OCI-M2 (cell line): ENCODE measurements around the gene USP25.

Experiments
- DNase-seq: peaks from one replicate; lab custom pipeline; 2025; ENCODE audit not compliant: unreplicated experiment; lab: John Stamatoyannopoulos, UW

USP25 gene

DNA sequence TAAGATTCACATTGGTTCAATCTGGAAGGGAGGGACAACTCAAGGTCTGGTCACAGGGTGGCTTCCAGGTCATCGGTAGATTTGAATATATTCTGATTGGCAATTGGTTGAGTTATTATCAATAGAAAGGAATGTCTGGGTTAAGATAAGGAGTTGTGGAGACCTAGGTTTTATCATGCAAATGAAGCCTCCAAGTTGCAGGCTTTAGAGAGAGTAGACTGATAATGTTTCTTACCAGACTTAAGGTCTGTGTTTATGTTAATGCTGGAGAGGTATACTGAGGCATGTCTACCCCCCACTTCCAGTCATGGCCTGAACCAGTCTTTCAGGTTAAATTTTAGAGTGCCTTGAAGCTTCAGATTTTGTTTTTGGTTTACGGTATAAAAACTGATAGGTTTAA lies 29.7 kb downstream of the USP25 start:
- no peak for DNase-seq

DNA sequence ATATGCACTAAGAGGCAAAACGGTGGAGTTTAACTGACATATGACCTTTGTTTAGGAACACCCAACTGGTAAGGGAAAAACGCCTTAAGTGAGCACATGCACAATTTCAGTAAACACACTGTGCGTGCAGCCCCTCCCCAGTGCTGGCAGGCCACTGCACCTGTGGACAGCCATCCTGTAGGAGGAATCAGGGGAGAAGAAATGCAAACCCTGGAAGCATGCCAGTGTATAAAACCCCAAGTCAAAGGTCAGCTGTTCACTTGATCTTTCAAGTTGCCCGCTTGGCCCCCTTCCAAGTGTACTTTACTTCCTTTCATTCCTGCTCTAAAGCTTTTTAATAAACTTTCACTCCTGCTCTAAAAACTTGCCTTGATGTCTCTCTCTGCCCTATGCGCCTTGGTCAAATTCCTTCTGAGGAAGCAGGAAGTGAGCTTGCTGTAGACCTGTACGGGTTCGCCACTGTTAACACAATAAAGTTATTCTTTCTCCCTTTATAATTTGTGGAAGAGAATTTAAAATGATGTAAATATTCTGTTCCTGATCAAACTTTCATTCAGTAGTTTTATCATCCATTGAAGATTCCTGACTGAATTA lies 31.8 kb downstream of the USP25 start:
- no peak for DNase-seq

DNA sequence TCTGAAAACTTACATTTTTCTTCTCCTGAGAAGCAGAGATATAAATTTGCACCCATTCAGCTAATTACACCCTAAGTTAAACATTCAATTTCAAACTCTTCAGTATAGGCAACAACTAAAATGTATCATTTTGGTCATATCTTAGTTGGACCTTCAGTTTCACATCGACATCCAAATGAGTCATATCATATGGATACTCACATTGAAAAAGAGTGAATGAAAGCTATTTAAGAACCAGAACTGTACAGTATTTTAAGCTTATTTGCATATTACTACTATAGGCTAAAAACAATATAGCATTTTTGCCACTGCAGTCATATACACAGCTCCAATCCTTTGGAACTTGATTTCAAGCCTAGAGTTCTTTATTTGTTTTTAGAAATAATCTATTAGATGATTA lies 33.6 kb downstream of the USP25 start:
- DNase-seq = no peak

DNA sequence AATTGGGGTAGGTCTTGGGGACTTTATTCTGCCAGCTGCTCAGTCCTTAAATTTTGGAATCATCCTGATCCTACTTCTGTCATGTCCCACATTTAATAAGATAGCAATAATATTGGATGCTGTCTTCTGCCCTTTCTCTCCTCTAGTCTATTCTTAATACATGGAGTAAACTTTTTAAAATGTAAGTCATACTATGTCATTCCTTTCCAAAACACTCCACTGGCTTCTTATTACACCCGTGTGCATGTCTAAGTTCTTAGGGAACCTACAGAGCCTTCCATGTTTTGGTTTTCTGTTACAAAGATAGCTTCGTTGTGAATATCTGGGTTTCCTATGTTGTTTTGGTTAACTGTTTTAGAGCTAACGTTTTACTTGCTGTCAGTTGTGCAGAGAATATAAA lies 35.1 kb downstream of the USP25 start:
- DNase-seq = no peak

DNA sequence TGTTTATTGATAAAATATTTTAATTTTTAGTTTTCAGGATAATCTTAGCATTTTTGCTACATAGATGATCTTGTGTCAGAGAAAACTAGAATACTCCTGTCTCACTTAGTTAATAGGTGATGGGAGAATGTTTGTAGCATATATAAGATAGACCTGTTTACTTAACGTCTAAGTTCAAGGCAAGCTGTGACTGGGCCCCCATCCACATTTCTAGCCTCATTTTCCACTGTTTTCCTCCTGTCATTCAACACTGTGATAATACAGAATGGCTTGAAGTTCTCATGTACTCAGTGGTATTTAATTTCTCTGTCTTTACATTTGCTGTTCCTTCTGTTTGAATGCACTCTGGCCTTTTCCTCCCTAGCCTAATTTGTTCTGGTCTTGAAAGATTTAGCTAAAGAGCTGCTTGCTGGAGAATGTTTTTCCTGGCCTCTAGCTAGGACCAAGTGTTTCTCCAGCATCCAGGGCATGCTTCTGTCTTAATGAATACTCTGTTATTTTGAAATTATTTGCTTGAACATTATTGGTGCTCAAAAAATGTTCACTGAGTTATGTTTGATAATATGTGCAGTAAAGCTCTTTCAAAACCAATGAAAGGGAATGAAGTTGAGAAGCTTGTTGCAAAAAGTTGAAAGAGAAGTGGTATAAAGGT lies 37.3 kb downstream of the USP25 start:
- no peak for DNase-seq

DNA sequence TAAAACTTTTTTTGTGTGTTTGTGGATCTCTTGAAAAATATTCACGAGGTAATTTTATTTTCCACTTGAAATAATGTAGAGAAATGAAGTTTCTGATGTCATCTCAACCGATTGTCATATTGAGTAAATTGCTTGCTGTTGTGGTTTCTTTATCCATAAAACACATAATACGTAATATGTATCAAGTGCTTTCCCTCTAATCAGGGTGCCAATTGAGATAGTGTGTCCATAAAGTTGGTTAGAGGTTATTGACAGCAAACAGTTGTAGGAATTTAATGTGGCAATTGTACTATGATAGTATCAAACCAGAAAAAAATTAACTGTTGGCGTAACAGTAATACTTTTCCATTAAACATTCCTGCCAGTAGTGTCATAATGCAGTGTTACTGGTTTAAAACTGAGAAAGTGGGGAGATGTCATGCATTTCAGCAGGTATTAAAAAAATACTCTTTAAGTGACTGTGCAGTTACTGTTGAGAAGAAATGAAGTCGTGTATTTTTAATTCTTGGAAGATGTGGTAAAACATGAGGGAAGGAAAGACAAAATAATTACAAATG lies 38.3 kb downstream of the USP25 start:
- DNase-seq = no peak

DNA sequence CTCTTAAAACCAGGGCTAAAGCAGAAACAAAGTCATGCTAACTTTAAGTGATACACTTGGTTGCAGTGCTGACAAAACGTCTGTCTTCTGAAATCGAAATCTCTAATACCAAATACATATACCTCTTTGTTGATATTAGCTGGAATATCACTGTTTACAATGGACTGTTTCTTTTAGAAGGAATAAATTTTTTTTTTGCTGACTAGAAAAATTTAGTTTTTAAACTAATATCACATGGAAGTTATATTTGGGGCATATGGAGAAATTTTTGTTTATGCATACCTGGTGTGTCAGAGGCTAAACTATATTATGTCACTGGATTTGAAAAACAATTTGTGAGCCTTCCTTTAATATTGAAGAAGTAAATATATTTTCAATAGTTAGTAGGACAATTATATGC lies 39.1 kb downstream of the USP25 start:
- no peak for DNase-seq

DNA sequence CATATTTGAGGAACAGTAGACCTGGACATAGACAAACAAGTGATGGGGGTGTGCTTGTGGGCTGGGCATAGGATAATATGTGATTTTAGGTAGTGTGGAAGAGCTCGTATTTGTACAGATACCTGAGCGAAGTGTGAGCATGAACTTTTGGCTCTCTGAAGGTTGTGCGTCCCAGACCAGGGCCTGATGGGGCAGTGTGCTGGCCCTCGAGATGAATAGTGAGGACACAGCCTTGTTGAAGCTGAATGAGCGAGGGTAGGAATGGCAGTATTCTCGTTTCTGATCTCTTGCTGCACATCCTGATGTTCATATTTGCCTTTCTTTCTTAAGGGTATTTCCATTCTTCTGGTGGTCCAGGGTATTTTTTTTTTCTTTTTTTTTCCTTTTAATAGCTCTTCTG lies 41.5 kb downstream of the USP25 start:
- no peak for DNase-seq

DNA sequence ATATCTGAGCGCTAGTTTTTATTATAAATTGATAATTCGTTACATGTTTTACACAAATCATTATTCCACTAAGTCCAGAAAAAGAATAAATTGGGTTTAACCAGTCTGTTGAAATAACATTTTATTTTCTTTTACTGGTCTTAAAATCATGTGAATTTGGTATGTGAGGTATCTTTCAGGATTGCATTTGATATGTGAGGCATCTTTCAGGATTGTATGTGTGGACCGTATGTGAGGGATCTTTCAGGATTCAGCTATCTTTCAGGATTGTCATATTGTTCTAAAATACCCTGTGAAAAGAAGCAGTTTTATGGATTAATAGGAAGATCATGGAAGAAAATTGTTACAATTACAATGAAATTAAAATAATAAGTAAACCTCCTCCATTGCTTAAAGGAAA lies 42.9 kb downstream of the USP25 start:
- no peak for DNase-seq

DNA sequence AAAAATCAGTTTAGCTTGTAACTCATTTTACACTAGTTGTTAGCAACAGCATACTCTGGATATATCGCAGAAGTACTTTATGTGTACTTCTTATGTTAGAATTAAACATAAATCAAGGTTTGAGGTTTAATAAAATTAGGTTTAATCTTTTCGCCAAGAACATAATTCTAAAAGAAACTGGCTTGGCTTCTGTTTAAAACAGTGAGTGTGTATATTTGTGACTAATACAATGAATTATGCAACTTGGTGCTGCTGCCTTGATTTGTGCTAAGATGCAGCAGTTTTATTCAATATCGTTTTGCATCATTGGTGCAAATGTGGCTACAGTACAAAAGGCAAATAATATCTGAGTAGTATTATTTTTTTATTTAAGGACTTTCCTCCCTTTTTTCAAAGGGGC lies 44.8 kb downstream of the USP25 start:
- DNase-seq = no peak

DNA sequence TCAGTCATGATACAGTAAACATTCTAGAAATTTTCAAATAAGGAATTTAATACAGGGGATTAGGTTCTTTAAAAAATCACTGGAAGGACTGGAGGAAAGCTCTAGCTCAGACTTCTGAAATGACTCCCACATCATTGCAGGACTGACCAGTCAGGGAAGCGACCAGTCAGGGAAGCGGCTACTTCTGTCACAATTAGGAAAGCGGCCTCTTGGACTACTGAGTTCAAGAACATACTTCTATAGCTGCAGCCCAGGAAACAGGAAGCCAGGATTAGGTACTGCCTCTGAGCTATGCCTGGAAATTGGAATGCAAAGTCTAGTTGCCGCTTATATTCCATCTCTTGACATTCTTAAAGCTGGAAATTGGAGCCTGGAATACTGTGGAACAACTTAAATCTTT lies 45.5 kb downstream of the USP25 start:
- DNase-seq = no peak

DNA sequence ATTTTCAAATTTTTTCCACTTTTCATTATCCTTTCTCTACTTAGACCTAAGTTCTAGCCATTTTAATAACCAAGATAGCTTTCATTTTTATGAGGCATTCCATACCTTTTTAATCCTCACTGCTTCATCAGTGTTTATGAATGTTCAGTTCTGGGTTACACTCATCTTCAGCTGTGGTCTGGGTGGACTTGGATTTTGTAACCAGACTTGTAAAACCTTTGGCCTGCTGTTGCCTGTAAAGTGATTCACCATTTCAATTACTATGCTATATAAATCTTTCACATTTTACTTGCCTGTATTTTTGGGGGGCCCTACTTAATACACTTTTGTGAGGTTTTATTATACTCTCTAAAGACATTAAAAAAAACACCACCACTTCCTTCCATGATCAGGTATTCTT lies 46.2 kb downstream of the USP25 start:
- no peak for DNase-seq

DNA sequence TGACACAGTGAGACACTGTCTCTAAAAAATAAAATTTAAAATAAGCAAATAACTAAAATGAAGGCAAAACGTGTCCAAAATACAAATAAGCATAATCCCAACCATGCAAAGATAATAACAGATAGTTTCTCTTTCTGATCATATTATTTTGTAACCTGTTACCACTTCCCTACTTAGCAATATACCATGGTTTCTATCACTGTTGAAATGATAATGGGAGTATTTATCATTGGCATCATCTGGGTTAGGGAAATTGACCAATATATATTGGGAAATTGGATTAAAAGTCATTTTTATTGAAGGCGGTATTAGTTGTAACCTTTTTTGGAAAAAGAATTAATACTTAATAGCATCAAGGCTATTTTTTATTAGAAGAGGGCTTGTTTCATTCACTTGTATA lies 47.0 kb downstream of the USP25 start:
- no peak for DNase-seq

DNA sequence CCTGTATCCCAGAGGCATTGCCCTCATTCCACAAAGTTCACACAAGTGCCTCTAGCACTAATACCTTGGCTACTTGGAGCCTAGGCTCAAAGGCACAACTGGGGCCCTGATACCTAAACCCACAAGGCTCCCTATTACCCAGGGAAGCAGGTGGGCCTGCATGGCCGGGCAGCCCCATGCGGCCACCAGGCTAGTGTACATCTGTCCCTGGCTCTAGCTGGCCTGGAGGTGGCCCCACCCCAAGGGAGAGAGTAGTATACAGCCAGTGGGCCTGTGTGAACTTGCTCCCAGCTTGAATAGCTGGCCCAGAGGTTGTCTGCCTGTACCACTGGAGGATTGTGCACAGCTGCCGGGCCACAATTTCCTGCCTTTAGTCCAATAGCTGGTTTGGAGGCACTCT lies 52.2 kb downstream of the USP25 start:
- DNase-seq = no peak

DNA sequence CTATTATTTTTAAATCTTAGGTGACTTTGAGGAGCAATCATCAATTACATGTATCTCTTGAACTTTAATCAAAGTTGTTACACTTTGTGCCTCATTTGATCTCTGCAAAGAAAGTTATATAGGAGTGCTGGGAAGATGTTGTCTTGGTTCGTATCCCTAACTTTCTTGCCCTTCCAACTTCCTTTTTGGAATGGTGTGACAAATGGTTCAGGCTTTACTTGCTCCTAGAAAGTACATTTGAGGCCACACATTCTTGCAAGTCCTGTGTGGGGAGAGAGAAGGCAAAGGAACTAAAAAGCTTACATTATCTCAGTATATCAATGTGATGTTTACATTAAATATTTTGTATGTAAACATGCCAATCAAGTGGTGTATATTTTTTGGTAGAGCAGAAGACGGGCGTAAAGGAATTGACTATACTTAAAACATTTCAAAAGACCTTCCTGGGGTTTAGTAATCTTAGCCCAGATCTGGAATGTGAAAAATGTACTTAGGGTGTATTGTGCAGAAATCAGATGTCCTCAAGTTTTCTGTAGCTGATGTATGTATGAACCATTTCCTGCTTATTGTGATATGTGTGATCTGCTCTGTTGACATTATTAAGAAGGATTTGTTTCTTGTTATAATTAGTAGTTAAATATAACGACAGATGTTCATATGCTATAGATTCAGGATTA lies 59.2 kb downstream of the USP25 start:
- DNase-seq = no peak

DNA sequence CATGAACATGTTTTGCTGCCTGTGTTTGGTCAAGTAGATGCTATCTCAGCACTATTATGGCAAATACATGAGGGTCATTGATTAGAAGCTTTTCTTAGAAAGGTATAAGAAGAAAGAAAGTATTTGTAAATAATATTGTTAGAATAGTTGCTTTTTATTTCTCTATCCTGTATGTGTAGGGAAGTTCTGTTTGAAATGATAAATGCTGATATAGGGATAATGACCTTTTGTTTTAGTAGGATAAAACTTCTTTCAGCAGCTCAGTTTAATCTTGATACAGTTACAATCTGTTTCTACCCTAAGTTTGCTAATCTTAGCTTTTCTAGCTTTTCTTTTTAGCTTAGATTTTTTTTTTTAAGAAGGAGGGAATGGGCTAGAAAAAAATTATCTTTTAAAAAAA lies 63.3 kb downstream of the USP25 start:
- no peak for DNase-seq

DNA sequence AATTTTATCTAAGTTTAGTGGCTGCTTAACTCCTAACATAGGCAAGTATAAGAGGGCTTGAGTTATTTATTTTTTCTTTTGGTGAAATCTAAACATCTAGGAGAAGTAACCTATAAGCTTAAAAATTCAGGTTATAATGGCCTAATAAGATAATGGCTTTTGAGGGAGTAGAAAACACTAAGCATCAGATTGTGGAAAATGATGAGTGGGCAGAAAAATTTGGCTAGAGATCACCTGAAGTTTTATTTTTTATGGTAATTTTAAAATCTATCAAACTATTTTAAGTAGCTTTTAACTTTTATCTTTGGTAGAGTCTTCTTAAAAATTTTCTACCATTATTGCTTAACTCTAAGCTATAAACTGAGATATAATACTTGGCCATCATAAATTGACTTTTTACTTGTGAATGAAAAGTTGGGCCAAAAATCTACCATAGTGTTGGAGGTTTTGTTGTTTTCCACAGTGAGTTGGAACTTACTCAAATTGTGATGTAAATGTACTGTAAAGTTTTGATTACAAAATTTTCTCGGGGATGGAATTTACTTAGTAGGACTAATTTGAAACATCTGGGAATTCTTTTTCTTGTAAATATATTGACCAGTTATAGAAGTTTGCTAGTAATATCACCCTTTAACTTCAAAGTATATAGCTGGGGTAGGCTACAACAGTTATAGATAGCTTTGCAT lies 63.9 kb downstream of the USP25 start:
- DNase-seq = no peak

DNA sequence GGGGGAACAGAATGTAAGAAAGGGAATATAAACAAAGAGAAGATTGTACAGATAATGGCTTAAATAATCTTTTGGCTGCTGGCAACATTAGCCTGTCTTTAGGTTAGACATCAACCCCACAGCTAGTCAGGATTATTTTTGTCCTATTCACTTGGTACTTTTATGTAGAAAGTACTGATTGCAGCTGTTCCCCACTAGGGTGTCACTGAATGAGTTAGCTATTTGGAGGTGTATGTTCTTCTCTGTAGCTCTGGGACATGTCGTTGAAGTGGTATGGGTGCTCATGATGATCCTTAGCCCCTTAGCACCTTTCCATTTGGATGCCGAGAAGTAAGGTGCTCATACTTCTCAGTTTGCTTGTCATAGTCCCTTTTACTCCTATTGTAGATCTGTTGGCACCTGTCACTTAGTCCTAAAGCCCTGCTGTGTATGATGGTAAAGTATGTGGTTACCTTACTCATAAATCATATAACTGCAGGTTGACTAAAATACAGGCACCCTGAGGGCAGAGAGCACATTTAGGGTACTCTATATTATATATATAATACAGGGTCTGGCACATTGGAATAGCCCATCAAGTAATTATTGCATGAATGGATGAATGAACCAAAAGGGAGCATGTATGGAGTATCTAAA lies 64.6 kb downstream of the USP25 start:
- no peak for DNase-seq

DNA sequence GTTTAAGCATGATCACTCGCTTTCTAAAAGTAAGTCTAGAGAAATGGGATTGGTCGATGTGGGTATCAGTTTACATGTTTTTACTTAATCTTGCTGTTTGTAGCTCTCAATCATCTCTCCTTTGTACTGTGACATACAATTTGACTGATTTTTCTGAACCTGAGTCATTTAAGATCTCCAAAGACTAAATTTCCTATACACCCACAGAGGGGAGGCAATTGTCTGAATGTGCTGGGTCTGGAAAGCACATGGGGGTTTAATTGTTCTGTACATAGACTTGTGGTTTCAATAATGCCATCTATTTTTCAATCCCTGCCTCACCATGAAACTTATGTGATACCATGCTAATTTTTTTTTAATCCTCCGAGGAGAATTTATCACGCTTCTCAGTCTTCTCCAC lies 65.8 kb downstream of the USP25 start:
- DNase-seq = no peak

DNA sequence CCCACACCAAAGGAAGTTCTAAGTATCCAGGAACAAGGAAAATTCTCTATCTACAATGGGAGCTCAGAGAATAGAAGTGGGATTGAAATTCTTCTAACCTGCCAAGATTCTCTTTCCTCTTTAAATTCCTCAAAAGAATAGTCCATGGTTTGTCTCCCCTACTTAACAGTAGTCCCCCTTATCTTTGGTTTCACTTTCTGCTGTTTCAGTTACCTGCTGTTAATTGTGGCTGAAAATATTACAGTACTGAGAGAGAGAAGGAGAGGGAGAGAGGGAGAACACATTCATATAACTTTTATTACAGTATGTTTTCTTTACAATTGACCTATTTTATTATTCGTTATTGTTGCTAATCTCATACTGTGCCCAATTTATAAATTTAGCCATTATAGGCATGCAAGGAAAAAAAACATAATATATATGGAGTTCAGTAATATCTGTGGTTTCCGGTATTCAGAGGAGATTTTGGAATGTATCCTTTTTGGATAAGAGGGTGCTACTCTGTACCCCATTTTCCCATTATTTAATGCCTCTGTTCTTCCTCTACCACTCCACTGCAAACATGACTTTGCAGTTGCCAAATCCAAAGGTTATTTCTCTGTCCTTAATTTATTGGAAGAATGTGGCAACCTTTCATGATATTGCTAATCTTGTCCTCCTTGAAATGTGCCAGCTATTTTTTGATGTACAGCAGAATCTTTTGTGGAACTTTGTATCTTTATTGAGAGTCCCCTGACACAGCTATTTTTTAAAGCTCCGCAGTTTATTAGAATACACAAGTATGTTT lies 68.0 kb downstream of the USP25 start:
- DNase-seq = no peak
